SKM-1 treated with dmso at 0.1 percent for 144 hours (cell line): ENCODE data around the gene SEMA5B.

Source experiments
- DNase-seq: peaks from one replicate; lab custom pipeline; 2025; ENCODE audit not compliant: unreplicated experiment; lab: John Stamatoyannopoulos, UW

Gene SEMA5B

DNA sequence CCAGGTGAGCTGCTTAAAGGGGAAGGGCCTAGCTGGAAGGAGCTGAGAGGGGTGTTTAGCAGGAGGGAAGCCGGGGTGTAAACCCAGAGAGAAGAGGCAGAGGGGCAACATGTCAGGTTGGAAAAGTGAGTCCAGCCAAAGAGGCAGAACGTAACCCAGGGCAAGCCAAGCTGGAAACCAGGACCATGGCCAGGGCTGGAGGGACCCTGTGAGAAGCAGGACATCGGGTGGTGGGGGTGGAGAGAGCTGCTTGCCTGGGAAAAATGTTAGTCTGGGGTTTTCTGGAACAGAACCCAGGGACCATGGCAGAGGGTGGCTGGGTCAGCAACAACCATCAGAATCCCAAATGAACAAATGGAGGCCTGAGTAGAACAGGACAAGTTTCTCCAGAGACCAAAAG, 32.6 kb downstream of the SEMA5B start:
- DNase-seq: no peak

DNA sequence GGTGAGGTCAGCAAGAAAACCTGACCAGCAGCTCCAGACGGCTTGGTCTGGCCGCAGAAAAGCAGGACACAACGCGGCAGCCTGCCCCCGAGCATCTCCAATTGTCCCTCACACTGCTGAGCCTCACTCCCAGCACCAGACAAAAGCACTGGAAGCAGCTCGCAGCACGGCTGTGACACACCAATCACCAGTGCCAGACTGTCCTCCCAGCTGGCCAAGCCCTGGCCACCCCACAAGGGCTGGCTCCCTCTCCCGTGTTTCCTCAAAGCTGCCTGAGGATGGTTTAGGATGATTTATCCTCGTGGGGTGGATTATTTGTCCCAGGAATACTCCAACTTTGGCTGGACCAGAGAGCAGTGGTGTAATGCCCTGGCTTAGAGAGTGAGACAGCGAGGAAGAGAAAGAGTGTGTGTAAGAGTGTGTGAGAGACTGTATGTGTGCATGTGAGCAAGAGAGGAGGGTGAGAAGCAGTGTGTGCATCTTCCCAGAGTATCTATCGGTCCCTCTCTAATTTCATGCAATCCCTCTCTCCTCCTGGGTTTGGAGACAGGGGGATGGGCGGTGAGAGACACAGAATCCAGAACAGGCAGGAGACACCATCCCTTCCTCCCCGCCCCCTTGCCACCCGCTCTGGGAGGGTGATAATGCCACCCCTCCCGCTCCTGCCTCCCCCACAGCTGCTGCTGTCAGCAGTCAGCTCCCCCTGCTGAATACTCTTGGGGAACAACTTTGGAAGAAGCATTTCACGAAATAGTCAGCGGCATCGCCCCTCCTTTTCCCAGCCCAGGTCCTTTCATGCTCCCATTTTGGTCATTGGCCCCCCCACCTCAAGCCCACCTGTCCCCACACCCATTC, 34.2 kb downstream of the SEMA5B start:
- DNase-seq: no peak

DNA sequence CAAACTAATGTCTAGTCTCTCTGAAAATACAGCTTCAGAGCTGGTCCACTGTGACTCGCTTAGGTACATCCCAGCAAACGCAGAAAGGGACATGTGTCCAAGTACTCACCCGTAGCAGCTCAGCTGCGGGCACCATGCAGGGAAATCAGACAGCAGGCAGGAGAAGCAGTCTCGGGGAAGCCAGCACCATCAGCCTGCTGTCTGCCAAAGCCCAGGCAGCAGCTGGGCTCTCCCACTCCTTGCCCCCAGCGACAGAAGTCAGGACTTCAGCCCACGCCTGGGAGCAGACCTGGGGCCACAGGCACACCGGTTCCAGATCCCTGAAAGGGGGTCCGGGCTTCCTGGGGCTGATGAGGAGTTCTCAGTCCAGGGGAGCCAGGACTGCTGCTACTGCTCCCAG, 34.9 kb downstream of the SEMA5B start:
- no peak for DNase-seq

DNA sequence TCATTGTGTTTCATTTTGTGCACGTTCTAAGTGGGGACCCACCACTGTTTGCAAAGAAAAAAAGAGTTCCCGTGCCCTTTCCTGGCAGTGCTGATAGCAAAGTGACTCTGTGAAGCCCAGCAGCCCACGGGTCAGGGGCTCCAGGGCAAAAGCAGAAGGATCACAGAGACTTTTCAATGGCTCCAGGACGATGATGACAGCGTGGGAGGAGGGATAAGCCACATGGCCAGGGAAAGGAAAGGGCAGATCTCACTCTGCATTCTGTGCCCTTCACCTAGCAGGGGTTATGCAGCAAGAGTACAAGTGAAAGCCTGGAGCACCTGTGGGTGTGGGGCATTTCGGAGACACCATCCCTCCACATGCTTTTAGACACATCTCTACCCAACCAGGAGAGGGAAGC, 35.4 kb downstream of the SEMA5B start:
- no peak for DNase-seq

DNA sequence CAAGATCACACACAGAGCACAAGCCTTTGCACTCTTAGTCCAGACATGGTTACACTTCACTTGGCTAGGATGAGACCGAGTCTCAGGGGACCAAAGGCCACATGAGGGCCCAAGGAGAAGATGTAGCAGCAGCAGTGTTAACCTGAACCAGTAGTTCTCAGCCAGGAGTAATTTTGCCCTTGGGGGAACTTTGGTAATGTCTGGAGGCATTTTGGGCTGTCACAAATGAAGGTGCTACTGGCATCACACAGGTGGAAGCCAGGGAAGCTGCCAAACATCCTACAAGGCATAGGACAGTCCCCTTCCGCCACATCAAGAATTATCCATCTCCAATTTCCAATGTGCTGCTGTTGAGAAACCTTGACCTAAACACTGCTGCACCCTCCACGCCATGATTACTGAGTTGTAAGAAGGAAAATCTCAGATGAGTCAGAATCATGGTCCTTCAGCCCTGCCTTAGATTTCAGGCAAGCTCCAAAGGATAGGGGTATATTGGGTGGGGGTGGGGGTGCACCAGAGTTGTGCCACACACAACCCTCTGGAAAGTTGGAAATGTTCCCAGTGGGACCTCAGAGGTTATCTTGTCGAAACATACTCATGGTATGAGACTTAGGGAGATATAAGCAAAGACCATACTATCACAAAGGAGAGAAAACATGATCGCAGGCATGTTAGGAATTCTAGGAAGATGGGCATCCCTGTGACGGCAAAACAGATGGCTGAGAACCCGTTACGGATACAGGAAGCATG, 36.2 kb downstream of the SEMA5B start:
- DNase-seq: no peak

DNA sequence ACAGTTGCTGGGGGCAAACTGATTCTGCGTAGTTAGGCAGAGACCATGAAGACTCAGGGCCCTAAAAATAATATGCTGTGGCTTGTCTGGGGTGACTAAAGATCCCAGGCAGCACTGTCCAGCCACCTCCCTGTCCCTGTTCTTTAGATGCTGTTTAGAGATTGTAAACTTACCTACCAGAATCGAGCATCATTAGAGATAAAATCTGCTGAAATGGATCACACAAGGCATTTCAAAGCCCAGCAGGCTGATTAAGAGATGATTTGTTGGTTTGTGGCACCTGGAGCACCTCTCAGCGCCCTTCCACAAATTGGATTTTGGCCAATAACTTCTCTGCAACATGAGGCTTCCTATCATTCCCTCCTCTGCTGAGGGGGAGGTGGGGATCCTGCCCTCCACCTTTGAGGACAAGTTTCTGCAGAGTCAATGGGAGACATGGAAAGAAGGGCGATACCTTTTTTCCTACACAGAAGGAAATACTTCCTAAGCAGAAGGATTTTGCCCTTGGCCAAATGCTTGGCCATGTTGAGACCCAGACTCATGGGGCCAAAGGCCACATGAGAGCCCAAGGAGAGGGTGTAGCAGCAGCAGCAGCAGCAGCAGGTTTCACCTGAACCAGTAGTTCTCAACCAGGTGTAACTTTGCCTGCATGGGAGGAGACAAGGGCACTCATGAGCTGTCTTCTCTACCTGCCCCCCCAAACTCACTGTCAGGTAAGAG, 37.5 kb downstream of the SEMA5B start:
- no peak for DNase-seq

DNA sequence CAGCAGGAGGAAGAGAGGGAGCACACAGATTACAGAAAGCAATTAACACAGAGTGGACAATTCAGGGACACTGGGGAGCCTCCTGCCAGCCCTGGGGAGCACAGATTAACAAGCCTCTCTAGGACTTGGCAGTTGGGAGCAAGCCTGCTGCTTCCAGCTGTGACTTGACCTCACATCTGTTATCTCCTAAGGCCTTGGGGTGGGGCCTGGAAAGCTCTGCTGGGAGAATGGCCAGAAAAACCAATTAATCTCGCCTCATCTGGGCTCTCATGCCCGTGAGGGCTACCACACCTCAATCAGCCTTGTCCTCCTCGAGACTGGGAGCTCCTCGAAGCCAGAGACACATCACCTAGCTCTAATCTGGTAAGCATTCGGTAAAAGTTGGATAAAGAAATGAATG, 39.1 kb downstream of the SEMA5B start:
- no peak for DNase-seq

DNA sequence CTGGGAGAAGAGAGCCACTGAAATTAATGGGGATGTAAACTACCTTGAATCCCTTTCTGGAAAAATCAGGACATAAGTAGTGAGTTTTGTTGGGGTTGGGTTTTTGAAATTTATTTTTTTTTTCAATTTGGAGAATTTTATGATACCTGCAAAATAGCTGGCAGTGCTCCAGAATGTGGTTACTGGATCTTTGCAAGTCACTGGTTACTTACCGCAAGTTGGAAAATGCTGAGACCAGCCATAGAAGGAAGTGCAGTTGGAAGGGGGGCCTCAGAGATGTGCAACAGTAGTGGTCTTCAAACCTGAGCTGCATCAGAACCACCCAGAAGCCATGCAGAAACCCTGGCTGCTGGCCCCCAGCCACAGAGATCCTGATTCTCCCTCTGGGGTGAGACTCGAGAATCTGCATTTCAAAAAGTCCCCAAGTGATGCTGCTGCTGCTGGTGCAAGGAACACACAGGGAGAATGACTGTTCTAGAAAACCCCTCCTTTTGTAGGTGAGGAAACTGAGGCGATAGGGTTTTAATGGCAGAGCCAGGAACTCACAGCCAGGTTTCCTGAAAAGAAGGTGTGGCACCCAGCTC, 39.7 kb downstream of the SEMA5B start:
- DNase-seq: no peak

DNA sequence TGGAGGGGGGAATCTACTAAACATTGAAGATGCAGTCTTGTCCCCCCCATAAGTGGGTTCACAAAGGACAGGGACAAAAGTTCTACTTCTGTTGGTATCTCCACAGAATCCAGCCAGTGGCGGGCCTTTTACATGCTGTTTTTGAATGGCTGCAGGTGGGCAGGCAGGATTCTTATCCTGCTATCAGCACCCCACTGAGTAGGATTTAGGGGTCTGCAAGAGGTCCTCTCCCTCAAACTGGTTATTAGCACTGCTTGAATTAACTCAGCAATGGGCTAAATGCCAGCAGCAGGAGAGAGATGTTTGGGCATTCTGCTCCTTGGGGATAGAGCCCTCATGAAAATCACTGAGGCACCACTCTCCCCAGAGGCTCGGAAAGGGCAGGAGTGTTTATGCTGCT, 40.3 kb downstream of the SEMA5B start:
- no peak for DNase-seq

DNA sequence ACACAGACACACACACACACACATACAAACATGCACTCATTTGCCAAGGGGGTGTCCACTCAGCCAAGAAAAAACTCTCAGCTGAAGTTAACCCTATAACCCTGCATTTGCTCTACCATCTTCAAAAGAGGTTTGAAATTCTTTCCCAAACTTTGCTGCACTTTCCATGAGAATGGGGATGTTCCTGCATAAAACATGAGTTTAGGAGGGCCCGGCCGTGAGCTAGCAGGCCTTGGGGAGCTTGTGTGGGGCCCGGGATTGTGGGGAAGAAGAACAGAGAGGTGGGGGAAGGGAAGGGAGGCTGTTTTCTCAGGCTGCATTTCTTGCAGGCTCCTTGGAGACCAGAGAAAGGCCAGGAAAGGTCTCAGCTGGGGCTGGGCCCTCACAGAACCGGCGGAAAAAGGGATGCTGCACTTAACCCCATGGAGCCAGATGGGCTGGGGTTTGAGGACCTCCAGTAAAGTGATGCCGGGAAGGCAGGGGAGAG, 40.8 kb downstream of the SEMA5B start:
- DNase-seq: no peak

DNA sequence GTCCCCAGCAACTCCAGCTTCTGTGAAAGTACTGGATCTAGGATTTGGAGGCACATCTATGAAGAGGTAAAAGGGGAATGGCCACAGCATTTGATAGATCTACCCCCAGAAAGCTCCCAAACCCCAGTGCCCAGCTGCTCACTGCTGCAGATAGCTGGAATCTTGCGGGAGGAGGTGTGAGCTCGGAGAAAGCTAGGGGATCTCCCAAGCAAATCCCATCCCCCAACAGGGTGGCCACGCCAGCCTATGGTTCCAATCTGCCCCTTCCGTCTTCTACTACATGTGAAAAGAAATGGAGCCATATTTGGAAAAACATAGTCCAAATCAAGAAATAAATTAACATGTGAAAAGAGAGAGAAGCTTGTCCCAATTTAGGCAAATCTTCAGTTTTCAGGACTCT, 42.0 kb downstream of the SEMA5B start:
- no peak for DNase-seq

DNA sequence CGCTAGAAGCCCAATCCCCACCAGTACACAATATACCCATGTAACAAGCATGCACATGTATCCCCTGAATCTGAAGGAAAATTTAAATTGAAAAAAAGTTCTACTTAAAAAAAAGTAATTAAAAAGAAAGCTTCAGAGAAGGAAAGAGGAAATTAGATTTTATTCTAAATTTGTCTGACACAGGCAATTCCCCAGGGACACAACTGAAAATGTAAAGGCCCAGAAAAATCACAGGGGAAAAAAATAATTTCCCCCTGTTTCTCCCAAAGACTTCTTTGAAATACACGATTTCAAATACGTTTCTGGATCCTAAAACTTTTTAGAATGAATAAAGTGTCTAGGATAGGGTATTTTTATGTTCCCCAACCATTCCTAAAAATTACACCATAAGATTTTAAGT, 42.9 kb downstream of the SEMA5B start:
- DNase-seq: no peak

DNA sequence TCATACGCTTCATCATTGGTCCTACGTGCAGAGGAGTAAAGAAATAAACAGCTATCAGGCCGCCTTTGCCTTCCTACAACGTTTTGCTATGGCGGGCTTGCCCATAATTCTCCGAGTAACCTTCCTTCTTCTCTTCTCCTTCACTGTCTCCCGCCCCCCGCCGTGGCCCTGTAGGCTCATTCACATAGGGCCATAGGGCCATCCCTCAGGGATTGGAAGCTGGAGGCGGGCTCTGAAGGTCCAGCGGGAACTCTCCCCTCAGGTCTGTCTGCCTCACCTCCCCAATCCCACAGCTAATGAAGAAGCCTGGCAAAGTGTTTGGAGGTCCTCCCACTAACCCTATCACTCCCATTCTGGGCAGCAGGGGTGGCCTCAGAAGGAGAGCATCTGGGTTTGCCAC, 43.6 kb downstream of the SEMA5B start:
- no peak for DNase-seq

DNA sequence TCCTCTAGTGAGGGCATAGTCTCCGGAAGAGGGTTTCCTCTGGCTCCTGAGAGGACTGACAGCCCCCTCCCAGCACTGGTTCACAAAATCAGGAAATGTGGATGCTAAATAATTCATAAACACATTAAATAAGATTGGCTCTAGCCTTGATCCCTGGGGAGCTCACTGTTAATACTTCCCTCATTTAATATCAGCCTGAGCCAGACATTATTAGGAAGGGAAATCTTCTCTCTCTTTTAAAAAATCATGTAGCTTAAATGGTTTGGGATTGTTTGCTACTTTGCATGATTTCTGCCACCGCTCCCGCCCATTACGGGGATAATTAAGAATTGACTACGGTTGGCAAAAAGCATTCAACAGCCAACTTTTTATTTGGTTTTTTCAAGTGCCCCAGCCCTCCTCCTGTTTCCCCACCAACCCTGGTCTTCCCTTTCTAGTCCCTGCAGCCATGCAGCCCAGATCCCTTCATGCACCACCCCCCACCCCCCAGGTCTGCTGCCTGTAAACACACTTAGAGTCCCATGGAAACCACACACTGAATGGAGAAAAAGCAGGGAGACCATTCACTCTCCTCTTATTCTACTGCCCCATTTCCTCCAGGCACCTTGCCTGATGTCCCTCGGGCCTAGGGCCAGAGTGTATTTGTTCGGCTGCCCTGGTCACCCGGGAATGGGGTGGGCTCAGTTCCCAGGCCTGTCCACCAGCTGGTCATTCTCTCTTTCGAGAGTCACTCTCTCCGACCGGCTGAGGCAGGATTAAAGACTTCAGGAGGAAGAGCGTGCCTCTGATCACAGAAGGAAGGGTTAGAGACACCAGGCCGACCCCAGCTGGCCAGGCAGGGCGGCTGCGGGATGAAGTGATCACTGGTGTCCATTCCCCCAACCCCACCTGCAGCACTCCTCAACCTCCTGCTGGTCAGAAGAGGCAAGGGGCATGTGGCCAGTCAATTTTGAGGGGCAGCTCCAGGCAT, 45.1 kb downstream of the SEMA5B start:
- no peak for DNase-seq

DNA sequence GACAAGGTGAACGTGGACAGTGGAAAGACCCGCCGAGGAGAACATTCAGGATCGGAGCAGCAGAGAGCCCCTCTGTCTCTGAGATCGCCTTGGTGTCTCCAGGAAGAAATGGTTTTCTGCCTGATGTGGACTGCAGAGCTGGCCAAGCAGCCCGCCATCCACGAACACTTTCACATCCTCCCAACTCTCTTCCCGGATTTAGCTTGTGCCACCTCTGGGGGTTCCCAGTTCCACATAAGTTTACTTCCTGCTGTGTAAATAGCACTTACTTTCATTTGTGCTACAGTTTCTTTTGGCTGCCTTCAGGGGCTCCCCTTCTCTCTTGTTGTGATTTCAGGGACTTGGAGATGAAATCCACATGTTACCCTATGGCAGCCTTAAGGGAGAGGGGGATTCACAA, 48.4 kb downstream of the SEMA5B start:
- DNase-seq: no peak

DNA sequence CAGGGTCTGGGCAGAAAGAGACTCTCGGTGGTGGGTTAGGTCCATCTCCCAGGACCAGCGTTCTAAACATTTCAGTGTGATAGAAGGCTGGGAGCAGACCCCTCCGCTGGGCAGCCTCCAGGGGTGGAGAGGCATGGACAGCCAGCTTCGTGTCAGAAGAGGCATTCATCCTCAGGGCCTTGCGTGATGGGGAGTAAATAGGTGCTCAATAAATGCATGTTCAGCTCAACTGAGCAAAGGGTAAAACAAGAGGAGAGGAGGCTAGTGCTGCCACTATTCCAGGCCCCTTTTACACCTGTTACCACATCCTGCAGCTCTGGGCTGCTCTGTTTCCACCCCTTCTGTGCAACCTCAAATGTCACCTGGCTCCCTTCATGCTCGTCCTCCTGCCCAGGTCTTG, 49.0 kb downstream of the SEMA5B start:
- no peak for DNase-seq

DNA sequence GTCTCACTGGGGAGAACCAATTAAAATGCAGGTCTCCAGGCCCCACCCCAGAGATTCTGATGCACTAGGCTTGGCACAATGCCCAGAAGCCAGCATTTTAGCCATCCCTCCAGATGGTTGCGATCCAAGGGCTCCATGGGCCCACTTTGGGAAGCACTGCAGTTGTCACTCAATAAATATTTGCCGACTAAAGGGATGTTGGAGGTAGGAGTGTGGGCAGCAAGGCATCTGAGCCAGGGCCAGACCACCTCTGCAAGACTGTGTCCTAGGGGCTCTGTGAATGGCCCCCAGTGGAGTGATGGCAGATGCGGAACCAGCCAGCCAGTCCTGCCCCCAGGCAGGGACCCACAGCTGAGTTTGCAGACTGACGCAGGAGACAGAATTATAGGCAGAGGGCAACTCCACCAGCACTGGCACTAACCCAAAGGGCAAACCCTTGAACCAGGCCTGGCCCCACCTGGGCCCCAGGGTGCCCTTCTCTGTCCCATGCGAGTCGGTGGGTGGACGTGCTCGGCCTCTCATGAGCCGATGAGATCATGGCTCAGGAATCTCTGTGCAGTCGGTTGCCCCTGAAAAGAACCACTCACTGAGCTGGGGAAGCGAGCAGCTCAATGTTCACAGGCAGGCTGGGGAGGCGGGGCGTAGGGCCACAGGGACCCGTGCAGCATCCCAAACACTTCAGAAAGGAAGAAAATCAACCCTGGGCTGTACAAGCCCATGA, 49.7 kb downstream of the SEMA5B start:
- no peak for DNase-seq

DNA sequence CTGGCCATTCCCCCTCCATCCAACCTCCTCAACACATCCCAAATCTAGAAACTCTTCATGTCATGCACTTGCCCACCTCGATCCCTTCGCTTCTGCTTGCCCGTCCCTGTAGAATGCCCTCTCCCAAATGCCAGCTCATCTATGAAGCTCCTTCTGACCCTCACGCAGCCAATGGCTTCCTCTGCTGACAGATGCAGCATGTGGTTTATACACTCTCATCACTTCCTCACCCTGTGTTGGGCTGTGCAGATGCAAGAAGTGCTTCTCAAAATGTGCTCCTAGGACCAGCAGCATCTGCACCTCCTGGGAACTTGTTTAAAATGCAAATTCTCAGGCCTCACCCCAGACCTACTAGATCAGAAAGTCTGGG, 51.7 kb downstream of the SEMA5B start:
- no peak for DNase-seq

DNA sequence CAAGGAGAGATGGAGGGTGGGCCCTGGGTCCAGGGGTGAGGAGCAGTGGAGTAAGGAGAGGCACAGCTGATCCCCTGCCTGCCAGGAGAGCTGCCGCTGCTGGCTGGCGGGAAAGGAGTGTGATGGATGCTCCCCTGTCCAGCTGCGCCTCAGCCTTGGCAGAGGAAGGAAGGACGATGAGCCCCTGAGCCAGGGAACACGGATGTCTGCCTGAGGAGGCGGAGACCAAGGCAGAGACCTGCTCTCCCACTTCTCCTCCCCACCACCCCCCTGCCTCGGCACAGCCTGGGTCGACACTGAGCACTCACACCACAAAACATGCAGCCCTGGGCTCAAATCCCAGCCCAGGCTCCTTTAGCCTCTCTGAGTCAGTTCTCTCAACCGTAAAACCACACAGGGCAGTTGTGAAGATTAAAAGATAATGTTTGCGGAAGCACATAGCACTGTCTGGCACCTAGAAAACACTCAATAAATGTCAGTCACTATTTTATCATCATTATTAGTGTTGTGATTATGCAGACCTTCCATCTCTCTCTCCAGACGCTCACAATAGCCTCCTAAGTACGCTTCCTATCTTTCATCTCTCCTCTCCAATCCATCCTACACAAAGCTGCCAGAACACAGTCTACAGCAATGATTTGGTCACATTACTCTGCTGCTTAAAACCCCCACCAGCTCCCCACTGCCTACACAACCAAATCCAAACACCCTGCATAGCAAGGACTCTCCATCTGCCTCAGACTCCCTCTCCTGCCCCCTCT, 52.2 kb downstream of the SEMA5B start:
- no peak for DNase-seq
